ENCODE results near the gene DUSP19. TPM values are rescaled to one million over a fixed set of nuclear protein-coding genes. Genes with fewer than 3 reads are reported as not detected.
A peak's percentile ranks its signal among the peaks of the same experiment; 100 is the strongest.

Gene DUSP19
- total and polyA plus RNA-seq, 5 donors from 2014 or later = 0.21 to 1.7 (median 1.4) TPM

- H3K27me3 Mint-ChIP-seq = peaks cover 30% of the 10 kb centered on the region
- H3K27me3 ChIP-seq (ENCODE audit: control insufficient read depth, insufficient read depth, low read length) = peaks cover 3% of the 10 kb centered on the region
- H3K36me3 Mint-ChIP-seq = peaks cover 1% of the 10 kb centered on the region
- peaks cover 28% of the 10 kb centered on the region for H3K4me1 ChIP-seq (ENCODE audit: control insufficient read depth, insufficient read depth, low read length, poor library complexity, severe bottlenecking)
- peak overlapping the region; percentile 100 for H3K4me3 ChIP-seq (ENCODE audit: low read depth, low read length)
- peaks cover 6% of the 10 kb centered on the region for H3K36me3 ChIP-seq (ENCODE audit: control insufficient read depth, insufficient read depth, low read length)
- peak; percentile 18 to 25 for ATAC-seq (ENCODE audit: low read depth in 2 of 2)
- DNase-seq = no peak
- peak overlapping the region; percentile 86 to 98 (median 96) for H3K4me3 Mint-ChIP-seq
- peak overlapping the region; percentile 96 to 97 (median 97) for H3K27ac Mint-ChIP-seq
- peaks cover 0 to 4% (median 0%) of the 10 kb centered on the region in 7 donors for H3K9me3 Mint-ChIP-seq
- H3K9me3 ChIP-seq (ENCODE audit: control insufficient read depth in 2 of 2, low read length in 2 of 2) = no peaks in the 10 kb centered on the region
- peaks cover 16 to 46% (median 26%) of the 10 kb centered on the region in 4 donors for H3K4me1 Mint-ChIP-seq
- H3K27ac ChIP-seq (ENCODE audit: insufficient read depth, low read length, poor library complexity, severe bottlenecking) = peak overlapping the region; percentile 92
Observed at GRCh38 chr2:183123959-183124221, 45.3 kb downstream of the DUSP19 start.

DNA sequence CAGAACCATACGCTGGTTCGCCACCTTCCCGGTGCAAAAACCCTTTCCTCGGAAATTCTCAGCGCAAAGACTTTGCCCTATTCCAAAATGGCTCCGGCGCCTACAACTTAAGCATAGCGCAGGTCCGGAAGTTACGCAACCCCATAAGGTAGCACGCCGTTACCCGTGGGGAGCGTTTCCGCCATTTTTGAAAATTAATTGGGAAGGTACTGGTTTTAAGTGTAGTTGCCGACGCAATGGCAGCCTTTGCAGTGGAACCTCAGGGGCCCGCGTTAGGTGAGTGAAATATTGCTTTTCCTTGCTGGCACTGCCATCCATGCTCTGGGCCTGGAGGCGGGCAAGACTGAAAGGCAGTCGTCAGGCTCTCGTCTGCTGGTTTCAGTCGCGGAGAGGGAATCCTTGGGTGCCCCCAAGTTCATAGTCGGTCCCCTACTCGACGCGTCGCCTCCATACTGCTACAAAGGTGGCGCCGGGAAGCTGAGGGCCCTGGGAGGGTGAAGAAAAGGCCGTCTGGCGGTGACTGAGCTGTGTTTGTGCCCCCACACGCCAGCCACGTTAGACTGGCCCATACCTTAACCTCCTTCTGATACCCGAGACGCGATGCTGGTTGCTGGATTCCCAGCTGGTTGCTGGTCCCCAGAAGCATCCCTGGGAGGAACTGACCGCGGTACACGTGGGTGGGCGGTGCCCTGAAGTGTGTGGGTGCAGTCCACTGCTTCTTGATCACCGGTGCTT, 45.8 kb downstream of the DUSP19 start, which contains the start of gene NUP35:
TSS of gene NUP35 (plus strand) at position 222 of the 735 bp plus-strand sequence. CDS start at position 237, 15 bp downstream.
- DNase-seq = peak; percentile 78 to 91 (median 87)
- Histone ChIP-seq H3K36me3 (ENCODE audit: control insufficient read depth, insufficient read depth, low read length) (peaks cover 8% of the 10 kb centered on the region), H3K27ac (ENCODE audit: insufficient read depth, low read length, poor library complexity, severe bottlenecking) (peak within 1 kb of the TSS; percentile 92), H3K27me3 (ENCODE audit: control insufficient read depth, insufficient read depth, low read length) (peaks cover 2% of the 10 kb centered on the region), H3K9me3 (ENCODE audit: control insufficient read depth in 2 of 2, low read length in 2 of 2) (no peaks in the 10 kb centered on the region), H3K4me3 (ENCODE audit: low read depth, low read length) (peak within 1 kb of the TSS; percentile 100), H3K4me1 (ENCODE audit: control insufficient read depth, insufficient read depth, low read length, poor library complexity, severe bottlenecking) (peaks cover 28% of the 10 kb centered on the region)
- Mint-ChIP-seq H3K4me1 (peaks cover 16 to 50% (median 28%) of the 10 kb centered on the region in 4 donors), H3K9me3 (peaks cover 0 to 2% (median 0%) of the 10 kb centered on the region in 7 donors), H3K27ac (peak within 1 kb of the TSS; percentile 96 to 97 (median 97)), H3K4me3 (peak within 1 kb of the TSS; percentile 86 to 98 (median 96)), H3K27me3 (peaks cover 26% of the 10 kb centered on the region), H3K36me3 (peaks cover 5% of the 10 kb centered on the region)
- ATAC-seq (ENCODE audit: low read depth in 2 of 2) = peak; percentile 91 to 95

- DNase-seq = no peak
- peaks cover under 1% of the 10 kb centered on the region for H3K27me3 ChIP-seq (ENCODE audit: control insufficient read depth, insufficient read depth, low read length)
- peaks cover 13% of the 10 kb centered on the region for H3K36me3 ChIP-seq (ENCODE audit: control insufficient read depth, insufficient read depth, low read length)
- peaks cover 16 to 53% (median 28%) of the 10 kb centered on the region in 4 donors for H3K4me1 Mint-ChIP-seq
- peaks cover 28% of the 10 kb centered on the region for H3K4me1 ChIP-seq (ENCODE audit: control insufficient read depth, insufficient read depth, low read length, poor library complexity, severe bottlenecking)
- no peaks in the 10 kb centered on the region for H3K9me3 ChIP-seq (ENCODE audit: control insufficient read depth in 2 of 2, low read length in 2 of 2)
- peaks cover 21% of the 10 kb centered on the region for H3K27me3 Mint-ChIP-seq
- H3K4me3 ChIP-seq (ENCODE audit: low read depth, low read length) = peak overlapping the region; percentile 100
- H3K4me3 Mint-ChIP-seq = peak overlapping the region; percentile 86 to 98 (median 96)
- no peak for ATAC-seq (ENCODE audit: low read depth in 2 of 2)
- H3K36me3 Mint-ChIP-seq = peaks cover 5% of the 10 kb centered on the region
- H3K27ac ChIP-seq (ENCODE audit: insufficient read depth, low read length, poor library complexity, severe bottlenecking) = peak overlapping the region; percentile 92
- peaks cover 0 to 2% (median 0%) of the 10 kb centered on the region in 7 donors for H3K9me3 Mint-ChIP-seq
- H3K27ac Mint-ChIP-seq = peak overlapping the region; percentile 96 to 97 (median 97)
Observed at GRCh38 chr2:183124957-183125255, 46.4 kb downstream of the DUSP19 start.

DNA sequence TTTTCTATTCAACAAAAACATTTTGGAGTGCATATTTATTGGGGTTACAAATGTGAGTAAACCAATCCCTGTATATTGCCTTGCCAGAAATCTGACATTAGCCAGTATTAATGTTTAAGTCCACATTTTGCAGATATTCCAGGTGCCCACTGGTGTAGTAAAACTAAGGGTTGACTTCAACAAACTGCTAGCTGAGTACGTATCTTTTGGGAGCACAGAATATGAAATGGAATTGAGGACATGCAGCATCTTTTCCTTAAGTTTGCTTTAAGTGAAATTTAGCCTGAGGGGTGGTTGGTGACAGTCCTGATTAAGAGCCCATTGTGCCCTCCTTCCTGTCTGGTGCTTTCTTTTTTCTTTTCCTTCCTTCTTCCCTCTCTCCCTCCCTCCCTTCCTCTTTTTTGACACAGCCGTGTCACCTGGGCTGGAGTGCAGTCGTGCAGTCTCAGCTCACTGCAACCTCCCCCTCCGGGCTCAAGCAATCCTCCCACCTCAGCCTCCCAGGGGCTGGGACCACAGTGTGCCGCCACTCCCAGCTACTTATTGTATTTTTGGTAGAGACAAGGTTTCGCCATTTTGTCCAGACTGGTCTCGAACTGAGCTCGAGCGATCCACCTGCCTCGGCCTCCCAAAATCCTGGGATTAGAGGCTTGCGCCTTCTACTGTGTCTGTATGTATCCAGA, 47.3 kb downstream of the DUSP19 start:
- H3K4me3 ChIP-seq (ENCODE audit: low read depth, low read length) = peak overlapping the region; percentile 100

GRCh38 chr2:183126635-183127034, 48.1 kb downstream of the DUSP19 start:
- Mint-ChIP-seq H3K4me3 (peak overlapping the region in 3 of 4 donors; percentile 86 to 97 (median 96)), H3K36me3 (peaks cover 5% of the 10 kb centered on the region), H3K9me3 (no peaks in the 10 kb centered on the region), H3K27ac (no peak overlapping the region), H3K27me3 (peaks cover 4% of the 10 kb centered on the region), H3K4me1 (peaks cover 22 to 60% (median 32%) of the 10 kb centered on the region in 4 donors)
- DNase-seq = no peak
- peaks cover 29% of the 10 kb centered on the region for H3K36me3 ChIP-seq (ENCODE audit: control insufficient read depth, insufficient read depth, low read length)
- ATAC-seq (ENCODE audit: low read depth in 2 of 2) = no peak
- H3K27me3 ChIP-seq (ENCODE audit: control insufficient read depth, insufficient read depth, low read length) = no peaks in the 10 kb centered on the region
- peaks cover 28% of the 10 kb centered on the region for H3K4me1 ChIP-seq (ENCODE audit: control insufficient read depth, insufficient read depth, low read length, poor library complexity, severe bottlenecking)
- H3K27ac ChIP-seq (ENCODE audit: insufficient read depth, low read length, poor library complexity, severe bottlenecking) = no peak overlapping the region
- peak overlapping the region; percentile 30 for H3K4me3 ChIP-seq (ENCODE audit: low read depth, low read length)
- no peaks in the 10 kb centered on the region for H3K9me3 ChIP-seq (ENCODE audit: control insufficient read depth in 2 of 2, low read length in 2 of 2)

More for the DNA sequence above, 47.3 kb downstream of the DUSP19 start:
- Mint-ChIP-seq H3K27ac (peak overlapping the region in 1 of 3 donors; percentile 97), H3K9me3 (peaks cover 0 to 2% (median 0%) of the 10 kb centered on the region in 7 donors), H3K4me3 (peak overlapping the region; percentile 86 to 98 (median 96)), H3K36me3 (peaks cover 5% of the 10 kb centered on the region), H3K4me1 (peaks cover 16 to 53% (median 28%) of the 10 kb centered on the region in 4 donors), H3K27me3 (peaks cover 12% of the 10 kb centered on the region)
- peaks cover 28% of the 10 kb centered on the region for H3K4me1 ChIP-seq (ENCODE audit: control insufficient read depth, insufficient read depth, low read length, poor library complexity, severe bottlenecking)
- no peak for ATAC-seq (ENCODE audit: low read depth in 2 of 2)
- no peak for DNase-seq
- H3K27ac ChIP-seq (ENCODE audit: insufficient read depth, low read length, poor library complexity, severe bottlenecking) = no peak overlapping the region
- H3K9me3 ChIP-seq (ENCODE audit: control insufficient read depth in 2 of 2, low read length in 2 of 2) = no peaks in the 10 kb centered on the region
- H3K27me3 ChIP-seq (ENCODE audit: control insufficient read depth, insufficient read depth, low read length) = no peaks in the 10 kb centered on the region
- peaks cover 21% of the 10 kb centered on the region for H3K36me3 ChIP-seq (ENCODE audit: control insufficient read depth, insufficient read depth, low read length)

DNA sequence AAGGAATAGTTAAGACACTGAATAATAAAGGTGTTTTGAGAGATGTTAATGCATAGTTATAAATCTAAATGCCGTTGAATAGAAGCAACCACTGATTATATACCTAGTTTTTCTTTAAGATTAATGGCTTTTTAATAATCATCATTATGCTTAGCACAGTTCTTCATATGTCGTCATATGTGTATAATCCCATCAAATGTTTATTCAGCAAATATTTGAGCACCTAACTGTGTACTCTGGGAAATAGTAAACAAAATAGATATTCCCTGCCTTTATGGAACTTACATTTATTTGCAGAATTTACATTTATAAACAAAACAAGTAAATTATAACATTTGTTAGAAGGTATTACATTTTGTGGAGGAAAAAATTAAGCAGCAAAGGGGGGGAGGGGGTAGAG, 55.5 kb downstream of the DUSP19 start:
- DNase-seq = no peak
- no peak overlapping the region for H3K27ac Mint-ChIP-seq
- Histone ChIP-seq H3K27ac (ENCODE audit: insufficient read depth, low read length, poor library complexity, severe bottlenecking) (no peak overlapping the region), H3K36me3 (ENCODE audit: control insufficient read depth, insufficient read depth, low read length) (peaks cover 40% of the 10 kb centered on the region), H3K9me3 (ENCODE audit: control insufficient read depth in 2 of 2, low read length in 2 of 2) (no peaks in the 10 kb centered on the region), H3K27me3 (ENCODE audit: control insufficient read depth, insufficient read depth, low read length) (no peaks in the 10 kb centered on the region), H3K4me3 (ENCODE audit: low read depth, low read length) (no peak overlapping the region), H3K4me1 (ENCODE audit: control insufficient read depth, insufficient read depth, low read length, poor library complexity, severe bottlenecking) (no peaks in the 10 kb centered on the region)
- H3K4me3 Mint-ChIP-seq = no peak overlapping the region
- peaks cover 24% of the 10 kb centered on the region for H3K36me3 Mint-ChIP-seq
- ATAC-seq (ENCODE audit: low read depth in 2 of 2) = no peak
- H3K9me3 Mint-ChIP-seq = no peaks in the 10 kb centered on the region
- H3K27me3 Mint-ChIP-seq = no peaks in the 10 kb centered on the region
- peaks cover 12 to 25% (median 17%) of the 10 kb centered on the region in 4 donors for H3K4me1 Mint-ChIP-seq

DNA sequence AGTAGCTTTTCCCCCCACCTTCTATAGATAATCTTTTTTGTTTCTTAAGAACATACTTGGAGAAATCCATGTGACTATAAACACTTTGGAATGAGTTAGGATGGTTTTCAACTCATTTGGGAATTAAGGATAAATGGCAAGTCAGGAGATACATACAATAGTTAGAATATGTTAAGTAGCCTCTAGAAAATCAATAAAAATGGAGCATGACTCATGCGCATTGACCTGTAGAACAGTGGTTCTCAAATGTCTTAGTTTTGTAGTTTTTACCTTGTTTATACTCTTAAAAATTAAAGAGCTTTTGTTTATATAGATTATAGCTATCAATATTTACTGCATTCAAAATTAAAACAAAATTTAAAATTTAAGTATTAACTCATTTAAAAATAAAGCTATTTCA, 70.4 kb downstream of the DUSP19 start:
- H3K27ac Mint-ChIP-seq = no peak overlapping the region
- Histone ChIP-seq H3K9me3 (ENCODE audit: control insufficient read depth in 2 of 2, low read length in 2 of 2) (peaks cover 3 to 5% of the 10 kb centered on the region in 2 experiments), H3K27ac (ENCODE audit: insufficient read depth, low read length, poor library complexity, severe bottlenecking) (no peak overlapping the region), H3K27me3 (ENCODE audit: control insufficient read depth, insufficient read depth, low read length) (no peaks in the 10 kb centered on the region), H3K36me3 (ENCODE audit: control insufficient read depth, insufficient read depth, low read length) (peaks cover 33% of the 10 kb centered on the region), H3K4me1 (ENCODE audit: control insufficient read depth, insufficient read depth, low read length, poor library complexity, severe bottlenecking) (no peaks in the 10 kb centered on the region), H3K4me3 (ENCODE audit: low read depth, low read length) (no peak overlapping the region)
- H3K9me3 Mint-ChIP-seq = peaks cover 0 to 5% (median 1%) of the 10 kb centered on the region in 7 donors
- H3K4me3 Mint-ChIP-seq = no peak overlapping the region
- H3K27me3 Mint-ChIP-seq = no peaks in the 10 kb centered on the region
- DNase-seq = no peak
- H3K36me3 Mint-ChIP-seq = peaks cover 59% of the 10 kb centered on the region
- peaks cover 0 to 18% (median 4%) of the 10 kb centered on the region in 4 donors for H3K4me1 Mint-ChIP-seq
- no peak for ATAC-seq (ENCODE audit: low read depth in 2 of 2)

All from CD4-positive, CD25-positive, alpha-beta regulatory T cell (primary cell).